DND-41 (cell line): Measurements from ENCODE around the gene ASF1B.

Source experiments
- EZH2 ChIP-seq: IDR thresholded peaks from 3 replicates; pipeline ENCODE4 v1.6.1; 2012; ENCODE audit warnings: borderline replicate concordance, low read depth, mild to moderate bottlenecking, moderate library complexity, low read length, inconsistent platforms; ENCODE audit not compliant: severe bottlenecking
- TF ChIP-seq, protein P1 (sequence below): IDR thresholded peaks from 2 replicates; pipeline ENCODE4 v1.5.1; 2012; ENCODE audit warnings: borderline replicate concordance, low read length, moderate library complexity, mild to moderate bottlenecking; ENCODE audit not compliant: poor library complexity, severe bottlenecking; ENCODE audit errors: extremely low read depth

DNA sequence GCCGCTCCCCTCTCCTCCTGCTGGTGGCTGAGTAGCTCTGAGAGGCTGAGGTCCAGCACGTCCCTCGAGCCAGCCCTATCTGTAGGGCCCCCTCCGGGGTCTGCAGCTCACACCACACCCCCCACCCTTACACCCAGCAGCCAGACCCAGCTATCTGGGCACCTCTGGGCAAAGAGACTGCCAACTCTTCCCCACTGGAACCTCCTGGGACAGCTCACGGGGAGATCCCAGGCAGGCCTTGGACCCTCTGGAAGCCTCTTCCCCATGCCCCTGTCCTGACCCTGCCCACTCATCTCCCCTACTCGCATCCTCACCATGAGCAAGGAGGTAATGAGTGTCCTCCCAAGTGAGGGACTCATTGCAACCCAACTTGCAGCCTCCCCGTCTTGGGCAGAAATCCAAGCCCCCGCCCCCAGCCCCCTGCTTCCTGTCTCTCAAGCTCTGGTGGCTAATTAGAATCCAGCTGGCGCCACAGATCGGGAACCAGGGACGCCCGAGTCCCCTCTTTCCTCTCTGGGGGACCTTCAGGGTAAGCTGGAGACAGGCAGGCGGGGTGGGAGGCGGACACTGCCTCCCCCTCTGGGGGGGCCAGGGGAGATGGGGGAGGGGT, 47.5 kb upstream of the ASF1B start:
- TF ChIP-seq, protein P1, sequence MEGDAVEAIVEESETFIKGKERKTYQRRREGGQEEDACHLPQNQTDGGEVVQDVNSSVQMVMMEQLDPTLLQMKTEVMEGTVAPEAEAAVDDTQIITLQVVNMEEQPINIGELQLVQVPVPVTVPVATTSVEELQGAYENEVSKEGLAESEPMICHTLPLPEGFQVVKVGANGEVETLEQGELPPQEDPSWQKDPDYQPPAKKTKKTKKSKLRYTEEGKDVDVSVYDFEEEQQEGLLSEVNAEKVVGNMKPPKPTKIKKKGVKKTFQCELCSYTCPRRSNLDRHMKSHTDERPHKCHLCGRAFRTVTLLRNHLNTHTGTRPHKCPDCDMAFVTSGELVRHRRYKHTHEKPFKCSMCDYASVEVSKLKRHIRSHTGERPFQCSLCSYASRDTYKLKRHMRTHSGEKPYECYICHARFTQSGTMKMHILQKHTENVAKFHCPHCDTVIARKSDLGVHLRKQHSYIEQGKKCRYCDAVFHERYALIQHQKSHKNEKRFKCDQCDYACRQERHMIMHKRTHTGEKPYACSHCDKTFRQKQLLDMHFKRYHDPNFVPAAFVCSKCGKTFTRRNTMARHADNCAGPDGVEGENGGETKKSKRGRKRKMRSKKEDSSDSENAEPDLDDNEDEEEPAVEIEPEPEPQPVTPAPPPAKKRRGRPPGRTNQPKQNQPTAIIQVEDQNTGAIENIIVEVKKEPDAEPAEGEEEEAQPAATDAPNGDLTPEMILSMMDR = no peak
- TF ChIP-seq EZH2 = no peak
